Measurements from ENCODE around the gene SRRM3. TPM values are rescaled to one million over a fixed set of nuclear protein-coding genes. Genes with fewer than 3 reads are reported as not detected.
"Not testable (repeated sequence)": the region's sequence is repeated elsewhere in the genome, so short reads cannot be mapped to it uniquely, and the experiment has no call there.

SRRM3 gene
- polyA plus RNA-seq, 1 experiment, result 0.80 TPM

- Histone ChIP-seq H3K36me3 (ENCODE audit: control insufficient read depth, insufficient read depth, low read length) (no peaks in the 10 kb centered on the region), H3K4me3 (ENCODE audit: low read depth, low read length) (no peak overlapping the region), H3K27me3 (ENCODE audit: control insufficient read depth, insufficient read depth, low read length) (no peaks in the 10 kb centered on the region; the same call in none of the 2 replicates)
- DNase-seq (ENCODE audit: low read depth), result no peak
- TF ChIP-seq, protein P1, sequence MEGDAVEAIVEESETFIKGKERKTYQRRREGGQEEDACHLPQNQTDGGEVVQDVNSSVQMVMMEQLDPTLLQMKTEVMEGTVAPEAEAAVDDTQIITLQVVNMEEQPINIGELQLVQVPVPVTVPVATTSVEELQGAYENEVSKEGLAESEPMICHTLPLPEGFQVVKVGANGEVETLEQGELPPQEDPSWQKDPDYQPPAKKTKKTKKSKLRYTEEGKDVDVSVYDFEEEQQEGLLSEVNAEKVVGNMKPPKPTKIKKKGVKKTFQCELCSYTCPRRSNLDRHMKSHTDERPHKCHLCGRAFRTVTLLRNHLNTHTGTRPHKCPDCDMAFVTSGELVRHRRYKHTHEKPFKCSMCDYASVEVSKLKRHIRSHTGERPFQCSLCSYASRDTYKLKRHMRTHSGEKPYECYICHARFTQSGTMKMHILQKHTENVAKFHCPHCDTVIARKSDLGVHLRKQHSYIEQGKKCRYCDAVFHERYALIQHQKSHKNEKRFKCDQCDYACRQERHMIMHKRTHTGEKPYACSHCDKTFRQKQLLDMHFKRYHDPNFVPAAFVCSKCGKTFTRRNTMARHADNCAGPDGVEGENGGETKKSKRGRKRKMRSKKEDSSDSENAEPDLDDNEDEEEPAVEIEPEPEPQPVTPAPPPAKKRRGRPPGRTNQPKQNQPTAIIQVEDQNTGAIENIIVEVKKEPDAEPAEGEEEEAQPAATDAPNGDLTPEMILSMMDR (IDR thresholded peaks at IDR 0.05; ENCODE audit: insufficient read depth, low read depth, low read length), result no peak
- ChIA-PET CTCF (no interaction called here), POLR2A (no interaction called here)
Observed at GRCh38 chr7:76225951-76226350, 24.3 kb downstream of the SRRM3 start.

DNA sequence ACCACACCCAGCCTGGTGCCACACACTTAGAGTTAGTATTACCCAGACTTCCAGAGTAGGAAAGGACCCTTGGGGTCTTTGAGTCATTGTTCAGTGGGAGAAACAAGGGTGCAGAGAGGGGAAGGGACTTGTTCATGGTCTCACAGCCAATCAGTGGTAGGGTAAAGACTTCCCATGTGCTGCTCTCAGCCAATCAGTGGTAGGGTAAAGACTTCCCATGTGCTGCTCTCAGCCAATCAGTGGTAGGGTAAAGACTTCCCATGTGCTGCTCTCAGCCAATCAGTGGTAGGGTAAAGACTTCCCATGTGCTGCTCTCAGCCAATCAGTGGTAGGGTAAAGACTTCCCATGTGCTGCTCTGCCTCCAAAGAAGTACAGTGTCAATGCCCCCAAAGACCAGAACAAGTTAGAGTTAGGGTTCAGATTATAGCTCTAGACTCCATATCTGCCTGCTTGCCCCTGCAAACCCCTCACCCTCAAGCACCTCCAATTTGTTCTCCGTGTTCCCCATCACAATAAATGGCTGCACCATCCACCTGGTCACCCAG lies 25.3 kb downstream of the SRRM3 start:
- H3K27me3 ChIP-seq (ENCODE audit: control insufficient read depth, insufficient read depth, low read length); DNase-seq (ENCODE audit: low read depth); H3K36me3 ChIP-seq (ENCODE audit: control insufficient read depth, insufficient read depth, low read length); POLR2A ChIA-PET; H3K4me3 ChIP-seq (ENCODE audit: low read depth, low read length): not testable (repeated sequence)
- CTCF ChIA-PET, result interaction anchor here (1.5 kb wide), 1 partner anchor 36 kb away, joined by 3 read pairs; no protein-coding TSS in a partner anchor

GRCh38 chr7:76230214-76230613 lies 28.5 kb downstream of the SRRM3 start:
- TF ChIP-seq, protein P1 (IDR thresholded peaks at IDR 0.05; ENCODE audit: insufficient read depth, low read depth, low read length), result no peak
- CTCF ChIA-PET, result interaction anchor here (0.7 to 2.0 kb wide), 3 partner anchors 20 to 52 kb away, joined by 3 to 8 read pairs (median 7); no protein-coding TSS in a partner anchor
- no peaks in the 10 kb centered on the region for H3K36me3 ChIP-seq (ENCODE audit: control insufficient read depth, insufficient read depth, low read length)
- DNase-seq (ENCODE audit: low read depth), result no peak
- POLR2A ChIA-PET, result no interaction called here
- no peaks in the 10 kb centered on the region; the same call in 1 of the 2 replicates for H3K27me3 ChIP-seq (ENCODE audit: control insufficient read depth, insufficient read depth, low read length)
- H3K4me3 ChIP-seq (ENCODE audit: low read depth, low read length), result no peak overlapping the region

DNA sequence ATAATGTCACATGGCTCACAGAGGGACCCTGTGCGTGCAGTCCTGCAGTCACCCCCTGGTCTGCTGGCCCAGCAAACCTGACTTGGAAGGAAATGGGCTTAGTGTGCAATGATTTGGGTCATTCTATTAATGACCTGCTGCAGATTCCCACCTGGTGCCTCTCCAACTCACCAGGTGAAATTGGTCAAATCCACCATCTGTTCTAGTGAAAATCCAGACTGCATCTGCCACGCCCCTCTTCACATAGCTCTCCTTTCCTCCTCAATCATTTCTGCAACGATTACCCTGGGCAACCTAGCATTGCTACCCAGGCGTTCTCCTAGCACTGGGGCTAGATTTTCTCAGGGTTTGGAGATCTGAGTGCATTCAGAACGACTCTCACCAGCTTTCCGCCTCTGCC lies 29.4 kb downstream of the SRRM3 start:
- no peak for DNase-seq (ENCODE audit: low read depth)
- CTCF ChIA-PET, result interaction anchor here (1.7 kb wide), 1 partner anchor 32 kb away, joined by 8 read pairs; no protein-coding TSS in a partner anchor
- POLR2A ChIA-PET, result no interaction called here
- no peaks in the 10 kb centered on the region for H3K36me3 ChIP-seq (ENCODE audit: control insufficient read depth, insufficient read depth, low read length)
- TF ChIP-seq, protein P1 (IDR thresholded peaks at IDR 0.05; ENCODE audit: insufficient read depth, low read depth, low read length), result no peak
- no peak overlapping the region for H3K4me3 ChIP-seq (ENCODE audit: low read depth, low read length)
- no peaks in the 10 kb centered on the region for H3K27me3 ChIP-seq (ENCODE audit: control insufficient read depth, insufficient read depth, low read length)

- H3K36me3 ChIP-seq (ENCODE audit: control insufficient read depth, insufficient read depth, low read length), result no peaks in the 10 kb centered on the region
- no peak for DNase-seq (ENCODE audit: low read depth)
- no peak overlapping the region for H3K4me3 ChIP-seq (ENCODE audit: low read depth, low read length)
- TF ChIP-seq, protein P1 (IDR thresholded peaks at IDR 0.05; ENCODE audit: insufficient read depth, low read depth, low read length), result no peak
- POLR2A ChIA-PET, result no interaction called here
- H3K27me3 ChIP-seq (ENCODE audit: control insufficient read depth, insufficient read depth, low read length), result peaks cover 1% of the 10 kb centered on the region; the same call in 1 of the 2 replicates
- CTCF ChIA-PET, result interaction anchor here (1.7 kb wide), 1 partner anchor 31 kb away, joined by 8 read pairs; no protein-coding TSS in a partner anchor
Observed at GRCh38 chr7:76231583-76231982, 29.9 kb downstream of the SRRM3 start.

- DNase-seq (ENCODE audit: low read depth), result no peak
- peaks cover 4% of the 10 kb centered on the region; the same call in 1 of the 2 replicates for H3K27me3 ChIP-seq (ENCODE audit: control insufficient read depth, insufficient read depth, low read length)
- POLR2A ChIA-PET, result interaction anchor here (0.6 kb wide), 1 partner anchor 85 kb away, joined by 3 read pairs; no protein-coding TSS in a partner anchor
- CTCF ChIA-PET, result no interaction called here
- TF ChIP-seq, protein P1 (IDR thresholded peaks at IDR 0.05; ENCODE audit: insufficient read depth, low read depth, low read length), result no peak
- H3K36me3 ChIP-seq (ENCODE audit: control insufficient read depth, insufficient read depth, low read length), result no peaks in the 10 kb centered on the region
- H3K4me3 ChIP-seq (ENCODE audit: low read depth, low read length), result no peak overlapping the region
Observed at GRCh38 chr7:76232698-76233097, 31.0 kb downstream of the SRRM3 start.

Data from BJ (cell line).